Ishikawa (cell line): ENCODE data around the gene DBT.

ENCODE experiments used
- CEBPB ChIP-seq: IDR thresholded peaks from 2 replicates; pipeline ENCODE4 v1.6.1; 2012
- CREB1 ChIP-seq: IDR thresholded peaks from 2 replicates; pipeline ENCODE4 v1.6.1; 2012; ENCODE audit warnings: low read depth
- EGR1 ChIP-seq: IDR thresholded peaks from 2 replicates; pipeline ENCODE4 v1.6.1; 2012
- EP300 ChIP-seq: IDR thresholded peaks from 2 replicates; pipeline ENCODE4 v1.6.1; 2012; ENCODE audit warnings: borderline replicate concordance
- FOXM1 ChIP-seq: IDR thresholded peaks from 2 replicates; pipeline ENCODE4 v1.6.1; 2012; ENCODE audit warnings: low read depth, borderline replicate concordance
- MAX ChIP-seq: IDR thresholded peaks from 2 replicates; pipeline ENCODE4 v1.6.1; 2012
- NFIC ChIP-seq: IDR thresholded peaks from 2 replicates; pipeline ENCODE4 v1.6.1; 2012
- RAD21 ChIP-seq: IDR thresholded peaks from 2 replicates; pipeline ENCODE4 v1.6.1; 2012; ENCODE audit warnings: low read depth
- TAF1 ChIP-seq: IDR thresholded peaks from 2 replicates; pipeline ENCODE4 v1.6.1; 2012; ENCODE audit warnings: low read depth, mild to moderate bottlenecking
- TCF12 ChIP-seq: IDR thresholded peaks from 2 replicates; pipeline ENCODE4 v1.6.1; 2012; ENCODE audit warnings: low read depth
- TEAD4 ChIP-seq: IDR thresholded peaks from 2 replicates; pipeline ENCODE4 v1.6.1; 2012
- USF1 ChIP-seq: IDR thresholded peaks from 2 replicates; pipeline ENCODE4 v1.6.1; 2012
- YY1 ChIP-seq: IDR thresholded peaks from 2 replicates; pipeline ENCODE4 v1.6.1; 2012; ENCODE audit warnings: low read depth
- ZBTB7A ChIP-seq: IDR thresholded peaks from 2 replicates; pipeline ENCODE4 v1.6.1; 2012; ENCODE audit warnings: low read depth
- TF ChIP-seq, protein P1 (sequence below): IDR thresholded peaks from 2 replicates; pipeline ENCODE4 v1.6.1; 2012; ENCODE audit warnings: low read depth, mild to moderate bottlenecking

The DBT gene

DNA sequence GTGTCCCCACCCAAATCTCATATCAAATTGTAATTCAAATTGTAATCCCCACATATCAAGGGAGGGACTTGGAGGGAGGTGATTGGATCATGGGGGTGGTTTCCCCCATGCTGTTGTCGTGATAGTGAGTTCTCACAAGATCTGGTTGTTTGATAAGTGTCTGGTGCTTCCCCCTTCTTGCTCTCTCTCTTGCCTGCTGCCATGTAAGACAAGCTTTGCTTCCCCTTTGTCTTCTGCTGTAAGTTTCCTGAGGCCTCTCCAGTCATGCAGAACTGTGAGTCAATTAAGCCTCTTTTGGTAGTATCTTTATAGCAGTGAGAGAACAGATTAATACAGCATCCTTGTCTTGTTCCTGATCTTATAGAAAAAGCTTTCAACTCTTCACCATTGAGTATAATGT lies 65.1 kb downstream of the DBT start:
- TF ChIP-seq MAX = no peak
- TF ChIP-seq EGR1 = no peak
- TF ChIP-seq TEAD4 = no peak
- TF ChIP-seq USF1 = no peak
- no peak for TF ChIP-seq EP300
- TF ChIP-seq NFIC = no peak
- no peak for TF ChIP-seq FOXM1
- no peak for TF ChIP-seq ZBTB7A
- TF ChIP-seq, protein P1, sequence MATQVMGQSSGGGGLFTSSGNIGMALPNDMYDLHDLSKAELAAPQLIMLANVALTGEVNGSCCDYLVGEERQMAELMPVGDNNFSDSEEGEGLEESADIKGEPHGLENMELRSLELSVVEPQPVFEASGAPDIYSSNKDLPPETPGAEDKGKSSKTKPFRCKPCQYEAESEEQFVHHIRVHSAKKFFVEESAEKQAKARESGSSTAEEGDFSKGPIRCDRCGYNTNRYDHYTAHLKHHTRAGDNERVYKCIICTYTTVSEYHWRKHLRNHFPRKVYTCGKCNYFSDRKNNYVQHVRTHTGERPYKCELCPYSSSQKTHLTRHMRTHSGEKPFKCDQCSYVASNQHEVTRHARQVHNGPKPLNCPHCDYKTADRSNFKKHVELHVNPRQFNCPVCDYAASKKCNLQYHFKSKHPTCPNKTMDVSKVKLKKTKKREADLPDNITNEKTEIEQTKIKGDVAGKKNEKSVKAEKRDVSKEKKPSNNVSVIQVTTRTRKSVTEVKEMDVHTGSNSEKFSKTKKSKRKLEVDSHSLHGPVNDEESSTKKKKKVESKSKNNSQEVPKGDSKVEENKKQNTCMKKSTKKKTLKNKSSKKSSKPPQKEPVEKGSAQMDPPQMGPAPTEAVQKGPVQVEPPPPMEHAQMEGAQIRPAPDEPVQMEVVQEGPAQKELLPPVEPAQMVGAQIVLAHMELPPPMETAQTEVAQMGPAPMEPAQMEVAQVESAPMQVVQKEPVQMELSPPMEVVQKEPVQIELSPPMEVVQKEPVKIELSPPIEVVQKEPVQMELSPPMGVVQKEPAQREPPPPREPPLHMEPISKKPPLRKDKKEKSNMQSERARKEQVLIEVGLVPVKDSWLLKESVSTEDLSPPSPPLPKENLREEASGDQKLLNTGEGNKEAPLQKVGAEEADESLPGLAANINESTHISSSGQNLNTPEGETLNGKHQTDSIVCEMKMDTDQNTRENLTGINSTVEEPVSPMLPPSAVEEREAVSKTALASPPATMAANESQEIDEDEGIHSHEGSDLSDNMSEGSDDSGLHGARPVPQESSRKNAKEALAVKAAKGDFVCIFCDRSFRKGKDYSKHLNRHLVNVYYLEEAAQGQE = no peak
- no peak for TF ChIP-seq CEBPB
- no peak for TF ChIP-seq RAD21
- no peak for TF ChIP-seq CREB1
- TF ChIP-seq TAF1 = no peak
- TF ChIP-seq YY1 = no peak
- TF ChIP-seq TCF12 = no peak

DNA sequence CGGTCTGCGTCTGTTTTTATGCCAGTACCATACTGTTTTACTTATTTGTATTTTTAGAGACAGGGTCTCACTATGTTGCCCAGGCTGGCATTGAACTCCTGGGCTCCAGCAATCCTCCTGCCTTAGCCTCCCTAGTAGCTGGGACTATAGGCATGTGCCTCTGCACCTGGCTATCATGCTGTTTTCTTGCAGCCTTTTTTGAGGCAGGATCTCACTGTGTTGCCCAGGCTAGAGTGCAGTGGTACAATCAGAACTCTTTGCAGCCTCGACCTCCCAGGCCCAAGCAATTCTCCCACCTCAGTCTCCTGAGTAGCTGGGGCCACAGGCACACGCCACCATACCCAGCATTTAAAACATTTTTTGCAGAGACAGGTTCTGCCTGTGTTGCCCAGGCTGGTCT lies 66.3 kb downstream of the DBT start:
- TF ChIP-seq EGR1 (no peak), EP300 (no peak), RAD21 (no peak), USF1 (no peak), TCF12 (no peak), TAF1 (no peak), FOXM1 (no peak), ZBTB7A (no peak), CEBPB (no peak), CREB1 (no peak), NFIC (no peak), YY1 (no peak)
- TF ChIP-seq, protein P1 = no peak

GRCh38 chr1:100178091-100178490 lies 71.5 kb downstream of the DBT start, which contains the start of gene LRRC39:
Gene LRRC39, minus strand, starts transcription at chr1:100178256. Its CDS starts 9,740 bp downstream, at chr1:100168516.
- no peak for TF ChIP-seq EP300
- TF ChIP-seq, protein P1 = no peak
- no peak for TF ChIP-seq CREB1
- no peak for TF ChIP-seq USF1
- no peak for TF ChIP-seq TAF1
- TF ChIP-seq NFIC = no peak
- TF ChIP-seq ZBTB7A = no peak
- no peak for TF ChIP-seq TCF12
- TF ChIP-seq CEBPB = no peak
- no peak for TF ChIP-seq EGR1
- no peak for TF ChIP-seq YY1
- TF ChIP-seq MAX = no peak
- TF ChIP-seq TEAD4 = no peak
- TF ChIP-seq FOXM1 = no peak
- no peak for TF ChIP-seq RAD21

- TF ChIP-seq FOXM1 = no peak
- no peak for TF ChIP-seq TCF12
- no peak for TF ChIP-seq CREB1
- TF ChIP-seq YY1 = no peak
- TF ChIP-seq, protein P1 = no peak
- TF ChIP-seq USF1 = no peak
- TF ChIP-seq NFIC = no peak
- TF ChIP-seq TAF1 = no peak
- TF ChIP-seq MAX = no peak
Measured at GRCh38 chr1:100177295-100178041, 72.2 kb downstream of the DBT start.
